Subcutaneous adipose tissue (tissue), 4 donors: ENCODE results near the gene SNX9. TPM values are rescaled to one million over a fixed set of nuclear protein-coding genes. Genes with fewer than 3 reads are reported as not detected.

ENCODE experiments used
- small RNA-seq: library from RNA; depleted of rRNA; stranded (forward); fragments of <200 nt; gene quantifications from one replicate; pipeline ENCODE3, GENCODE V24; 2016
- total RNA-seq, 4 donors: library from RNA; depleted of rRNA; stranded (reverse); fragments of >200 nt; gene quantifications; one replicate each; pipeline ENCODE4 v1.1.0, GENCODE V29; 2016
- TF ChIP-seq, protein P1 (sequence below): fragments of 450-650 bp; IDR thresholded peaks from one replicate; pipeline ENCODE4 v1.5.1; 2016; ENCODE audit warnings: low read depth, mild to moderate bottlenecking, control low read depth, antibody characterized with exemption, moderate library complexity

SNX9 gene
- total RNA-seq, 4 donors from 2014 or later, result 80.6 to 113 (median 94.1) TPM

DNA sequence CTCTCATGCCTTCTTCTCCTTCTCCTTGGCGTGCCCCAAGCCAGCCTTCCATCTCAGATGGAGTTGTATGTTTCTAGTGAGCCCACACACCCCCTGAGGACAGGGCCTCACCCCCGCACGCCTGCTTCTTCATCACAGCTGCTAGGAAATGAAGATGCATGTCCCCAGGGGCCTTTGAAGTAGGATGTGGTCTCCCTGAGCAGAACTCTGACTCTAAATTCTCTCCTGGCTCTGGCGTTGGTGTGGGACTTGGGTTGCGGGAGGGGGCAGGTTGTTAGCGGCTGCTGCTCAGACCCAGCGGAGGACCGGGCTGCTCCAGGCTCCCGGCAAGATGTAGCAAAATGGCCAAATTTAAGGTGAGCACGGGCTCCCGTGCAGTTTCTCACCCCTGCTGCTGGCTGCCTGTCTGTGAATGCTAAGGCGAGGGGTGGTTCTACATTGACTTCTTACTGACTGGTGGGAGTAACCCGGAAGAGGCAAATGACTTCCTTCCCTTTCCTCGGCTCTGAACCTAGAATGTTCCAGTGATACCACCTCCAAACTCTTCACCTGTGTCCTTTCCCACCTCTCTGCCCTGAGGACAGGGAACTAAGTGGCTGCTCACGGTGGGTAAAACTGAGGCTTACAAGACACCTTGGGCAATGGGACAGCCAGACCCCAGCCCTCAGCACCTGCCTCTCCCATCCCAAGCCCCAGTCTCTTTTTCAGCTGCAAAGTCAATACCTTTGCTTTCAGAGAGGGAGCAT, 167.4 kb downstream of the SNX9 start:
- TF ChIP-seq, protein P1, sequence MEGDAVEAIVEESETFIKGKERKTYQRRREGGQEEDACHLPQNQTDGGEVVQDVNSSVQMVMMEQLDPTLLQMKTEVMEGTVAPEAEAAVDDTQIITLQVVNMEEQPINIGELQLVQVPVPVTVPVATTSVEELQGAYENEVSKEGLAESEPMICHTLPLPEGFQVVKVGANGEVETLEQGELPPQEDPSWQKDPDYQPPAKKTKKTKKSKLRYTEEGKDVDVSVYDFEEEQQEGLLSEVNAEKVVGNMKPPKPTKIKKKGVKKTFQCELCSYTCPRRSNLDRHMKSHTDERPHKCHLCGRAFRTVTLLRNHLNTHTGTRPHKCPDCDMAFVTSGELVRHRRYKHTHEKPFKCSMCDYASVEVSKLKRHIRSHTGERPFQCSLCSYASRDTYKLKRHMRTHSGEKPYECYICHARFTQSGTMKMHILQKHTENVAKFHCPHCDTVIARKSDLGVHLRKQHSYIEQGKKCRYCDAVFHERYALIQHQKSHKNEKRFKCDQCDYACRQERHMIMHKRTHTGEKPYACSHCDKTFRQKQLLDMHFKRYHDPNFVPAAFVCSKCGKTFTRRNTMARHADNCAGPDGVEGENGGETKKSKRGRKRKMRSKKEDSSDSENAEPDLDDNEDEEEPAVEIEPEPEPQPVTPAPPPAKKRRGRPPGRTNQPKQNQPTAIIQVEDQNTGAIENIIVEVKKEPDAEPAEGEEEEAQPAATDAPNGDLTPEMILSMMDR, result no peak

DNA sequence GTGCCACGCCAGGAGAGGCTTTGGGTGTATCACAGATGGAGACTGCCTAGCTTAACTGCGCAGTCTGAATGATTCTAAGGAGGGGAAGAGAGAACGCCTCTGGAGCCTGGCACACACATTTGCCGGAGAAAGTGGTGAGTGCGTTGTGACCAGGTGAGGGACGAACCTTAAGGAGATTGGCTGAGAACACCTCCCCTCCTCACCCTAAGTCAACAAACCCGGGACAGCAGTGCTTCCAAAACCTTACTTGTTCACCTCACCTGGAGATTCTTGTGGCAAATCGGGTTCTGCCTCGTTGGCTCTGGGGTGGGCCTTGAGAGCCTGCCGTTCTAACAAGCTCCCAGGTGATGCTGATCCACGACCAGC, 168.0 kb downstream of the SNX9 start:
- TF ChIP-seq, protein P1, result no peak

DNA sequence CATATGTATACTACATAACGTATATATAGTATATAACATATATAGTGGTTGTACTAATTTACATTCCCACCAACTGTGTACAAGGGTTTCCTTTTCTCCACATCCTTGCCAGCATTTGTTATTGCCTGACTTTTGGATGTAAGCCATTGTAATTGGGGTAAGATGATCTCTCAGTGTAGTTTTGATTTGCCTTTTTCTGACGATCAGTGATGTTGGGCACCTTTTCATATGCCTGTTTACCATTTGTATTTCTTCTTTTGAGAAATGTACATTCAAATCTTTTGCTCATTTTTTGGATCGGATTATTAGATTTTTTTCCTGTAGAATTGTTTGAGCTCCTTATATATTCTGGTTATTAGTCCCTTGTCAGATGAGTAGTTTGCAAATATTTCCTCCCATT, 170.0 kb downstream of the SNX9 start:
- TF ChIP-seq, protein P1, result no peak

DNA sequence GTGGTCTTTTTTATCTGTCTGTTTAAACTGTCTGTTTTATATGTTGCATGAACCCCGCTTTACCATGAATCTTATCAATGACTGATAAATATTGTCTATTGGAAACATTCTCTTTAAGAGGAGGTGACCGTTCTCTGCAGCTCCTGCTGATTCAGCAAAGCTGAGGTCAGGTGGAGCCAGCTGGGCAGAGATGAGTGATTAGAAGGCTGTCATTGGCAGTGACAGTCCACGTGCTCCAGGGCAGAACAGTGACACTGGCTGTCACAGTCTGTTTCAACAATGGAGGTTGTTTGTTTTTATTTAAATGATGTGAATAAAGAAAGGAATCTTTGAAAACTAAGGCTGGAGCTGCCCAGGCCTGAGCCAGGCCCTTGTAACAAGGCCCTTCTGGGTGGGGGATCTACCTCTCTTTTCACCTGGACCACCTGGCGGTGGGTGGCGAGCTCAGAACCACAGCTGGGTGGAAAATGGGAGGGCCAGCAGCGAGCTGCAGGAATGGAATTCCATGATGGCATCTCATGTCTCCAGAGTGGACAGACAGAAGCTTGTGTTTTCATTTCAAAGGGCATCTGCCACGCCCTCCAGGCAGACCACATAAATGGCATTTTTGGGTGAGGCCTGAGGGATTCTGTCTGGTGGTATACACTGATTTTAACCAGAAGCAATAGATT, 171.2 kb downstream of the SNX9 start:
- TF ChIP-seq, protein P1, result no peak

Small RNAs within 50 kb of the gene (small RNA-seq; reads per million reads assigned to genes)
- not detected for gene HSPE1P26
- not detected for gene RNU6-786P

Other genes with a start within 250 kb of the SNX9 start
- 1 to 10 TPM; 2.2 to 7.9 (median 3.1) TPM for gene SYNJ2, start 158.6 kb downstream of the SNX9 start, total RNA-seq